ENCODE data around the gene PCCA.

DNA sequence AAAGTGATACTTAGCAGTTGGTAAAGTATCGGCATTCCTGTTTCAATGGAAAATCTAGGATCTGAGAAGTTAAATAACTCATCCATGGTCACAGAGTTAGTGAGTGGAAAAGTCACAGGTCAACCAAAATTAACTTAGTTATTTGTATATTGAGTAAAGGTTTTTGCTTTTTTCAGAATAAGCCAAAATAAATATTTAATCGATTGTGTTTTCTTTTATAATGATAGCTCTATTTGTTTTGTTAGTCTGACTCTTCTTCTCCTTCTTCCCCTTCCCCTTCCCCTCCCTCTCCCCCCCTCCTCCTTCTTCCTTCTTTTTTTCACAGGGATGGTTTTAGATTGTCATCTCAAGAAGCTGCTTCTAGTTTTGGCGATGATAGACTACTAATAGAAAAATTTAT is 173.5 kb downstream of the PCCA start:
- no peak for TF ChIP-seq RFX5 (IDR thresholded peaks at IDR 0.05; ENCODE audit: low read depth, low read length)
- TF ChIP-seq, protein P1, sequence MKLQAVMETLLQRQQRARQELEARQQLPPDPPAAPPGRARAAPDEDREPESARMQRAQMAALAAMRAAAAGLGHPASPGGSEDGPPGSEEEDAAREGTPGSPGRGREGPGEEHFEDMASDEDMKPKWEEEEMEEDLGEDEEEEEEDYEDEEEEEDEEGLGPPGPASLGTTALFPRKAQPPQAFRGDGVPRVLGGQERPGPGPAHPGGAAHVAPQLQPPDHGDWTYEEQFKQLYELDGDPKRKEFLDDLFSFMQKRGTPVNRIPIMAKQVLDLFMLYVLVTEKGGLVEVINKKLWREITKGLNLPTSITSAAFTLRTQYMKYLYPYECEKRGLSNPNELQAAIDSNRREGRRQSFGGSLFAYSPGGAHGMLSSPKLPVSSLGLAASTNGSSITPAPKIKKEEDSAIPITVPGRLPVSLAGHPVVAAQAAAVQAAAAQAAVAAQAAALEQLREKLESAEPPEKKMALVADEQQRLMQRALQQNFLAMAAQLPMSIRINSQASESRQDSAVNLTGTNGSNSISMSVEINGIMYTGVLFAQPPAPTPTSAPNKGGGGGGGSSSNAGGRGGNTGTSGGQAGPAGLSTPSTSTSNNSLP (IDR thresholded peaks at IDR 0.05; ENCODE audit: low read depth, low read length) = no peak
- TF ChIP-seq ZNF629 (CRISPR knock-in tag; conservative IDR thresholded peaks at IDR 0.05) = no peak
- TF ChIP-seq ZNF160 (CRISPR knock-in tag; IDR thresholded peaks at IDR 0.05) = no peak
- no peak for TF ChIP-seq POLR2A (IDR thresholded peaks at IDR 0.05; ENCODE audit: insufficient read depth in 1 of 2, low read depth in 2 of 2, low read length in 2 of 2)
- no peak for TF ChIP-seq MYC (CRISPR knock-in tag; IDR thresholded peaks at IDR 0.05; ENCODE audit: borderline replicate concordance)
